WTC11 (cell line): Measurements from ENCODE around the gene OR1E1. TPM values are rescaled to one million over a fixed set of nuclear protein-coding genes. Genes with fewer than 3 reads are reported as not detected.

Experiments
- ATAC-seq: fragments of 200-7000 bp; cut with Tn5 transposase; 2 replicates; pipeline ENCODE4 v1.10.0; 2021; ENCODE audit warnings: mild to moderate bottlenecking, moderate library complexity
- CTCF ChIA-PET: fragments of 300-600 bp; sonication (Branson Sonifier 250); formaldehyde crosslinking; loops from one replicate; lab custom pipeline; 2021; ENCODE audit warnings: antibody characterized with exemption; lab: Charles Lee
- POLR2A ChIA-PET: fragments of 350-600 bp; sonication (Branson Sonifier 250); formaldehyde crosslinking; loops from one replicate; lab custom pipeline; 2021; ENCODE audit warnings: antibody characterized with exemption; lab: Charles Lee
- DNase-seq: peaks from one replicate; pipeline ENCODE4 v3.0.0; 2021; ENCODE audit warnings: low spot score
- H3K27ac Mint-ChIP-seq: 2 replicates; pipeline ENCODE4 v1.8.0; 2021; ENCODE audit warnings: mixed read lengths
- H3K27me3 Mint-ChIP-seq: 2 replicates; pipeline ENCODE4 v1.8.0; 2021; ENCODE audit warnings: low read depth, mild to moderate bottlenecking, moderate library complexity, mixed read lengths
- H3K36me3 Mint-ChIP-seq: 2 replicates; pipeline ENCODE4 v1.8.0; 2021; ENCODE audit warnings: mixed read lengths
- H3K4me1 Mint-ChIP-seq: 2 replicates; pipeline ENCODE4 v1.8.0; 2022; ENCODE audit warnings: mixed read lengths
- H3K4me3 Mint-ChIP-seq: 2 replicates; pipeline ENCODE4 v1.8.0; 2021; ENCODE audit warnings: mild to moderate bottlenecking, moderate library complexity, mixed read lengths
- H3K9me3 Mint-ChIP-seq: 2 replicates; pipeline ENCODE4 v1.8.0; 2021; ENCODE audit warnings: mixed read lengths
- CDX4 ChIP-seq: fragments of 250-450 bp; sonication (Bioruptor Pico); IDR thresholded peaks from 2 replicates; pipeline ENCODE4 v1.9.0; 2021; ENCODE audit warnings: moderate library complexity, mild to moderate bottlenecking, inconsistent platforms, borderline replicate concordance
- CTCF ChIP-seq: fragments of 200-600 bp; IDR thresholded peaks from 2 replicates; pipeline ENCODE4 v1.8.0; 2022; ENCODE audit warnings: antibody characterized with exemption
- ELF4 ChIP-seq: sonication (generic); formaldehyde crosslinking; IDR thresholded peaks from 2 replicates; pipeline ENCODE4 v1.8.1; 2022; ENCODE audit warnings: low read depth, mild to moderate bottlenecking, moderate library complexity, missing genetic modification reagents
- EMX1 ChIP-seq: fragments of 250-450 bp; sonication (Bioruptor Pico); IDR thresholded peaks from 2 replicates; pipeline ENCODE4 v1.8.0; 2021; ENCODE audit warnings: mild to moderate bottlenecking
- GRHL2 ChIP-seq: fragments of 250-450 bp; sonication (Bioruptor Pico); IDR thresholded peaks from 2 replicates; pipeline ENCODE4 v1.8.0; 2022; ENCODE audit warnings: mild to moderate bottlenecking, moderate library complexity; ENCODE audit not compliant: insufficient replicate concordance, severe bottlenecking
- GTF2I ChIP-seq: fragments of 250-450 bp; sonication (Bioruptor Pico); conservative IDR thresholded peaks from 2 replicates; pipeline ENCODE4 v1.4.0; 2021; ENCODE audit warnings: mild to moderate bottlenecking
- JUN ChIP-seq: sonication (generic); formaldehyde crosslinking; IDR thresholded peaks from 2 replicates; pipeline ENCODE4 v1.8.0; 2023; ENCODE audit warnings: mild to moderate bottlenecking, missing genetic modification reagents
- NR3C1 ChIP-seq: sonication (generic); formaldehyde crosslinking; conservative IDR thresholded peaks from 2 replicates; pipeline ENCODE4 v1.8.1; 2023; ENCODE audit warnings: low read depth, mild to moderate bottlenecking, missing genetic modification reagents
- OVOL2 ChIP-seq: fragments of 250-450 bp; sonication (Bioruptor Pico); IDR thresholded peaks from 2 replicates; pipeline ENCODE4 v1.9.0; 2021; ENCODE audit warnings: mild to moderate bottlenecking, borderline replicate concordance
- PREB ChIP-seq: sonication (generic); formaldehyde crosslinking; IDR thresholded peaks from 2 replicates; pipeline ENCODE4 v1.8.1; 2022; ENCODE audit warnings: mild to moderate bottlenecking, missing genetic modification reagents, moderate library complexity, borderline replicate concordance
- ZBTB21 ChIP-seq: sonication (generic); formaldehyde crosslinking; IDR thresholded peaks from 2 replicates; pipeline ENCODE4 v1.8.1; 2023; ENCODE audit warnings: mild to moderate bottlenecking, missing genetic modification reagents, borderline replicate concordance
- ZNF425 ChIP-seq: fragments of 250-450 bp; sonication (Bioruptor Pico); conservative IDR thresholded peaks from 2 replicates; pipeline ENCODE4 v1.9.0; 2021; ENCODE audit warnings: mild to moderate bottlenecking
- total RNA-seq: library from RNA; stranded (reverse); gene quantifications from 3 replicates; pipeline ENCODE4 v1.2.3, GENCODE V29; 2021
- TF ChIP-seq, protein P1 (sequence below): sonication (generic); formaldehyde crosslinking; IDR thresholded peaks from 2 replicates; pipeline ENCODE4 v1.8.0; 2022; ENCODE audit warnings: mild to moderate bottlenecking, missing genetic modification reagents
- TF ChIP-seq, protein P2 (sequence below): fragments of 250-450 bp; sonication (Bioruptor Pico); IDR thresholded peaks from 2 replicates; pipeline ENCODE4 v2.1.2; 2022; ENCODE audit warnings: mild to moderate bottlenecking, moderate library complexity
- TF ChIP-seq, protein P3 (sequence below): sonication (generic); formaldehyde crosslinking; conservative IDR thresholded peaks from 2 replicates; pipeline ENCODE4 v1.8.1; 2023; ENCODE audit warnings: mild to moderate bottlenecking, low read depth, missing genetic modification reagents, moderate library complexity
- TF ChIP-seq, protein P4 (sequence below): sonication (generic); formaldehyde crosslinking; IDR thresholded peaks from 2 replicates; pipeline ENCODE4 v1.8.1; 2023; ENCODE audit warnings: mild to moderate bottlenecking, missing genetic modification reagents, moderate library complexity
- TF ChIP-seq, protein P5 (sequence below): sonication (generic); formaldehyde crosslinking; IDR thresholded peaks from 2 replicates; pipeline ENCODE4 v1.8.0; 2022; ENCODE audit warnings: mild to moderate bottlenecking, missing genetic modification reagents

OR1E1 gene
- total RNA-seq, 1 experiment from 2014 or later, result not detected

- TF ChIP-seq ZNF425 (CRISPR knock-in tag) (no peak), GRHL2 (CRISPR knock-in tag) (no peak), NR3C1 (CRISPR knock-in tag) (no peak), CTCF (no peak)
- TF ChIP-seq, protein P1, sequence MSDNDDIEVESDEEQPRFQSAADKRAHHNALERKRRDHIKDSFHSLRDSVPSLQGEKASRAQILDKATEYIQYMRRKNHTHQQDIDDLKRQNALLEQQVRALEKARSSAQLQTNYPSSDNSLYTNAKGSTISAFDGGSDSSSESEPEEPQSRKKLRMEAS (CRISPR knock-in tag), result no peak
- TF ChIP-seq, protein P2, sequence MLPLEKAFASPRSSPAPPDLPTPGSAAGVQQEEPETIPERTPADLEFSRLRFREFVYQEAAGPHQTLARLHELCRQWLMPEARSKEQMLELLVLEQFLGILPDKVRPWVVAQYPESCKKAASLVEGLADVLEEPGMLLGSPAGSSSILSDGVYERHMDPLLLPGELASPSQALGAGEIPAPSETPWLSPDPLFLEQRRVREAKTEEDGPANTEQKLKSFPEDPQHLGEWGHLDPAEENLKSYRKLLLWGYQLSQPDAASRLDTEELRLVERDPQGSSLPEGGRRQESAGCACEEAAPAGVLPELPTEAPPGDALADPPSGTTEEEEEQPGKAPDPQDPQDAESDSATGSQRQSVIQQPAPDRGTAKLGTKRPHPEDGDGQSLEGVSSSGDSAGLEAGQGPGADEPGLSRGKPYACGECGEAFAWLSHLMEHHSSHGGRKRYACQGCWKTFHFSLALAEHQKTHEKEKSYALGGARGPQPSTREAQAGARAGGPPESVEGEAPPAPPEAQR (CRISPR knock-in tag), result no peak
- TF ChIP-seq, protein P3, sequence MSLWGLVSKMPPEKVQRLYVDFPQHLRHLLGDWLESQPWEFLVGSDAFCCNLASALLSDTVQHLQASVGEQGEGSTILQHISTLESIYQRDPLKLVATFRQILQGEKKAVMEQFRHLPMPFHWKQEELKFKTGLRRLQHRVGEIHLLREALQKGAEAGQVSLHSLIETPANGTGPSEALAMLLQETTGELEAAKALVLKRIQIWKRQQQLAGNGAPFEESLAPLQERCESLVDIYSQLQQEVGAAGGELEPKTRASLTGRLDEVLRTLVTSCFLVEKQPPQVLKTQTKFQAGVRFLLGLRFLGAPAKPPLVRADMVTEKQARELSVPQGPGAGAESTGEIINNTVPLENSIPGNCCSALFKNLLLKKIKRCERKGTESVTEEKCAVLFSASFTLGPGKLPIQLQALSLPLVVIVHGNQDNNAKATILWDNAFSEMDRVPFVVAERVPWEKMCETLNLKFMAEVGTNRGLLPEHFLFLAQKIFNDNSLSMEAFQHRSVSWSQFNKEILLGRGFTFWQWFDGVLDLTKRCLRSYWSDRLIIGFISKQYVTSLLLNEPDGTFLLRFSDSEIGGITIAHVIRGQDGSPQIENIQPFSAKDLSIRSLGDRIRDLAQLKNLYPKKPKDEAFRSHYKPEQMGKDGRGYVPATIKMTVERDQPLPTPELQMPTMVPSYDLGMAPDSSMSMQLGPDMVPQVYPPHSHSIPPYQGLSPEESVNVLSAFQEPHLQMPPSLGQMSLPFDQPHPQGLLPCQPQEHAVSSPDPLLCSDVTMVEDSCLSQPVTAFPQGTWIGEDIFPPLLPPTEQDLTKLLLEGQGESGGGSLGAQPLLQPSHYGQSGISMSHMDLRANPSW, result no peak
- TF ChIP-seq, protein P4, sequence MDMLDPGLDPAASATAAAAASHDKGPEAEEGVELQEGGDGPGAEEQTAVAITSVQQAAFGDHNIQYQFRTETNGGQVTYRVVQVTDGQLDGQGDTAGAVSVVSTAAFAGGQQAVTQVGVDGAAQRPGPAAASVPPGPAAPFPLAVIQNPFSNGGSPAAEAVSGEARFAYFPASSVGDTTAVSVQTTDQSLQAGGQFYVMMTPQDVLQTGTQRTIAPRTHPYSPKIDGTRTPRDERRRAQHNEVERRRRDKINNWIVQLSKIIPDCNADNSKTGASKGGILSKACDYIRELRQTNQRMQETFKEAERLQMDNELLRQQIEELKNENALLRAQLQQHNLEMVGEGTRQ (CRISPR knock-in tag), result no peak
Measured at GRCh38 chr17:3389791-3390190, 8.4 kb downstream of the OR1E1 start (continued).

DNA sequence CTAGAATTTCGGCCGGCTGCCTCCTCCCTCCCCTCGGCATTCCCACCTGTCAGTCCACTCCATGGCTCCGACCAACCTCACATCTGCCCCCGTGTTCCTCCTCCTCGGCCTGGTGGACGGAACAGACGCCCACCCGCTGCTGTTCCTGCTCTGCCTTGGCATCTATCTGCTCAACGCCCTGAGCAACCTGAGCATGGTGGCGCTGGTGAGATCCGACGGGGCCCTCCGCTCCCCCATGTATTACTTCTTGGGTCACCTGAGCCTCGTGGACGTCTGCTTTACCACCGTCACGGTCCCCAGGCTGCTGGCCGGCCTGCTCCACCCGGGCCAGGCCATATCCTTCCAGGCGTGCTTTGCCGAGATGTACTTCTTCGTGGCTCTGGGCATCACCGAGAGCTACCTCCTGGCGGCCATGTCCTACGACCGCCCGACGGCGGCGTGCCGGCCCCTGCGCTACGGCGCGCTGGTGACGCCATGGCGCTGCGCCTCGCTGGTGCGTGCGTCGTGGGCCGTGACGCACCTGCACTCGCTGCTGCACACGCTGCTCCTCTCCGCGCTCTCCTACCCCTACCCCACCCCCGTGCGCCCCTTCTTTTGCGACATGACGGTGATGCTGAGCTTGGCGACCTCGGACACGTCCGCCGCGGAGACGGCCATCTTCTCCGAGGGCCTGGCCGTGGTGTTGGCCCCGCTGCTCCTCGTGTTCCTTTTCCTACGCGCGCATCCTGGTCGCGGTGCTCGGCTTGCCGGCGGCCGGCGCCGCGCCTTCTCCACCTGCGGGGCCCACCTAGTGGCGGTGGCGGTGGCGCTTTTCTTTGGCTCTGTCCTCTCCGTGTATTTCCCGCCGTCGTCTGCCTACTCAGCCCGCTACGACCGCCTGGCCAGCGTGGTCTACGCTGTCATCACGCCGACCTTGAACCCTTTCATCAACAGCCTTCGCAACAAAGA is 12.1 kb downstream of the OR1E1 start, which contains the start of gene OR3A2:
Gene OR3A2 (minus strand): TSS at position 440 of the 948 bp plus-strand sequence.
- peaks cover 5% of the 10 kb centered on the region; the same call in 1 of the 2 replicates for H3K4me1 Mint-ChIP-seq
- H3K36me3 Mint-ChIP-seq, result no peaks in the 10 kb centered on the region
- peaks cover 43% of the 10 kb centered on the region for H3K27me3 Mint-ChIP-seq
- H3K9me3 Mint-ChIP-seq, result no peaks in the 10 kb centered on the region
- no peak for TF ChIP-seq GTF2I (CRISPR knock-in tag)
- TF ChIP-seq, protein P1 (CRISPR knock-in tag), result peak; percentile 58
- no peak for TF ChIP-seq ELF4 (CRISPR knock-in tag)
- no peak for TF ChIP-seq OVOL2 (CRISPR knock-in tag)
- TF ChIP-seq ZBTB21 (CRISPR knock-in tag), result no peak
- no peak for TF ChIP-seq PREB (CRISPR knock-in tag)
- no peak for TF ChIP-seq EMX1 (CRISPR knock-in tag)
- TF ChIP-seq JUN, result 0 out of 2 replicates have a peak, but pooled peaks have one; percentile 61
- no peak for TF ChIP-seq CDX4 (CRISPR knock-in tag)
- TF ChIP-seq, protein P5, sequence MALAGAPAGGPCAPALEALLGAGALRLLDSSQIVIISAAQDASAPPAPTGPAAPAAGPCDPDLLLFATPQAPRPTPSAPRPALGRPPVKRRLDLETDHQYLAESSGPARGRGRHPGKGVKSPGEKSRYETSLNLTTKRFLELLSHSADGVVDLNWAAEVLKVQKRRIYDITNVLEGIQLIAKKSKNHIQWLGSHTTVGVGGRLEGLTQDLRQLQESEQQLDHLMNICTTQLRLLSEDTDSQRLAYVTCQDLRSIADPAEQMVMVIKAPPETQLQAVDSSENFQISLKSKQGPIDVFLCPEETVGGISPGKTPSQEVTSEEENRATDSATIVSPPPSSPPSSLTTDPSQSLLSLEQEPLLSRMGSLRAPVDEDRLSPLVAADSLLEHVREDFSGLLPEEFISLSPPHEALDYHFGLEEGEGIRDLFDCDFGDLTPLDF (CRISPR knock-in tag), result no peak
- H3K4me3 Mint-ChIP-seq, result peak within 1 kb of the TSS; percentile 62
- no peak within 1 kb of the TSS for H3K27ac Mint-ChIP-seq
- DNase-seq (peak; percentile 49), ATAC-seq (peak; percentile 81)
- ChIA-PET CTCF (no interaction called here), POLR2A (interaction anchor here (0.6 kb wide), 1 partner anchor 203 kb away, joined by 3 read pairs; no protein-coding TSS in a partner anchor)
